IPS DF 4.7 (cell line): ENCODE measurements around the gene TTC4.

Experiments used
- DNase-seq: peaks from one replicate; pipeline ENCODE4 v3.0.0-alpha.2; 2013; ENCODE audit warnings: low spot score; ENCODE audit errors: extremely low read depth

Gene TTC4

GRCh38 chr1:54782156-54782555, 66.5 kb downstream of the TTC4 start:
- DNase-seq = no peak

- DNase-seq = no peak
These were observed 66.9 kb downstream of the TTC4 start for GRCh38 chr1:54782588-54782987.

GRCh38 chr1:54784066-54784465, 68.4 kb downstream of the TTC4 start:
- DNase-seq = no peak

DNA sequence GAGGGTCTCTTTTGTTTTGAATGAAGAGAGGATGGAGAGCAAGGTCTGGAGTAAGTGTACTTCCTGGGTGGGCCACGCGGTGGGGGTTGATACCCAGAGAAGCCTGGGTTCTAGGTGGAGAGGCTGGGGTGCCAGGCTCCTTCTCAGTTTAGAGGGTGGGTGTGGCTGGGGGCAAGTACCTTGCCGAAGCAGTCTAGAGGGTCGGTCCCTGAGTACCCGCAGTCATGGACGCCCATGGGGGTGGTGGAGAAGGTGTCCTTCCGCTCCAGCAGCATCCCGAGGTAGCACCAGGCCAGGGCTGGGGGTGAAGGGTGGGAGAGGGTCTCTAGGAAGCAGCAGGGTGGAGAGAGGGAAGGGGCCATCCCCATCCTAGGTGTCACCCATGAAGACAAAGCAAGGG, 71.1 kb downstream of the TTC4 start:
- no peak for DNase-seq

GRCh38 chr1:54787604-54788003, 71.9 kb downstream of the TTC4 start:
- DNase-seq = no peak

DNA sequence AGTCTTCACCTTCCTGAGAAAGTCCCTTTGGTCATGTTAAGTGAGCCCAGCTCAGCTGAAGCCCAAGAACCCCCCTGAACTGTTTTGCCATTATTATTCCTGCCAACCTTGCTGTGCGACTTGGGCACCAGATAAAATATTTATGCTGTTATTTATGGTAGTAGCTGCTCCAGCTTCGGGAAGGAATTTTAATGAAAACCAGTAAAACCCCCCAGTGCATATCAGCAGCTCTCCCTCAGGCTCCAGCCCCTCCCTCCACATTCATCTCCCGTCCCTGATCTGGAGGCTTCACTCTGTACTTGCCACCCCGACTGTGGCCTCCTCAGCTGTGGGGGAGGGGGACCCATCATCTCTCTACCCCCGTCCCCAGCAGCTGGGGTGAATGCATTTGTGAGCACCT, 72.8 kb downstream of the TTC4 start:
- DNase-seq = no peak

GRCh38 chr1:54791880-54792522, 76.3 kb downstream of the TTC4 start:
- DNase-seq = no peak
